Spleen (tissue), 7 donors: Measurements from ENCODE around the gene CTDSPL.

Source experiments
- CTCF ChIP-seq, 11 experiments: fragments of 200-600 bp in 7 of 11; fragments of 450-650 bp in 4 of 11; sonication (generic) in 4 of 11; IDR thresholded peaks in 8 of 11; conservative IDR thresholded peaks in 3 of 11; 1 replicate in 7 of 11; 2 replicates in 4 of 11; pipeline versions ENCODE4 v1.4.0 to v1.8.0; 2016 to 2021; ENCODE audit warnings: antibody characterized with exemption in 11 of 11, inconsistent platforms in 4 of 11, mild to moderate bottlenecking in 1 of 11
- POLR2AphosphoS5 ChIP-seq, 3 donors: sonication (generic); formaldehyde crosslinking; IDR thresholded peaks; one replicate each; pipeline ENCODE4 v1.5.1; 2017; ENCODE audit warnings: antibody characterized with exemption in 3 of 3
- donor health status: DM: no; HTN: no; CAD: no; lungs with moderate emphysema.
- donor health status: DM: no; HTN: no; CAD: no.
- donor health status: DM: no; HTN: no; CAD: no.

GRCh38 chr3:38020342-38020726 lies 158.7 kb downstream of the CTDSPL start:
- no peak for TF ChIP-seq CTCF (IDR thresholded peaks at IDR 0.05 in 8 of 11, conservative IDR thresholded peaks at IDR 0.05 in 3 of 11)
- no peak for TF ChIP-seq POLR2AphosphoS5 (IDR thresholded peaks at IDR 0.05)
